HG03342 (cell line): ENCODE measurements around the gene CPXCR1.
"Not testable (repeated sequence)": the region's sequence is repeated elsewhere in the genome, so short reads cannot be mapped to it uniquely, and the experiment has no call there.

Experiments
- ATAC-seq: cut with Tn5 transposase; IDR thresholded peaks from one replicate; pipeline ENCODE4 v1.9.1; 2021; ENCODE audit warnings: mild to moderate bottlenecking, moderate library complexity; ENCODE audit not compliant: unreplicated experiment

CPXCR1 gene

DNA sequence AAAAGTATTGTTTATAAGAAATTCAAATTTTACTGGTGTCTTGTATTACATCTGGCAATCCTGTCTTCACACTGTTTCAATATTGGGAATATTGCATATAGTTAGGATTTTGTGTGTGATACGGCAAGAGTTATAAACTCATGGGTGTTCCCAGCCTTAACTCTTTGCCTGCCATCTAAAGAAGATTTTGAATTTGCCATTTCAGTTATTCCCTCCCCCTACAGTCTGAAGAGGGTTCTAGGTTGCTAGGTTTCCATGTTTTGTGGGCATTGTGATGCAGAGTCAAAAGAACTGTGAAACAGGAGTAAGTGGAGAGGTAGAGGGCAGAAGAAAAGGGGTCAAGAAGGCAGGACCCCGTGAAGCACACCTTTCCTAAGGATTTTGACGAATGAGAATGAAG, at the start of gene CPXCR1:
Gene CPXCR1, plus strand, starts transcription at position 301 of the 400 bp plus-strand sequence. CDS start 6,190 bp downstream, outside the sequence.
- ATAC-seq, result no peak

DNA sequence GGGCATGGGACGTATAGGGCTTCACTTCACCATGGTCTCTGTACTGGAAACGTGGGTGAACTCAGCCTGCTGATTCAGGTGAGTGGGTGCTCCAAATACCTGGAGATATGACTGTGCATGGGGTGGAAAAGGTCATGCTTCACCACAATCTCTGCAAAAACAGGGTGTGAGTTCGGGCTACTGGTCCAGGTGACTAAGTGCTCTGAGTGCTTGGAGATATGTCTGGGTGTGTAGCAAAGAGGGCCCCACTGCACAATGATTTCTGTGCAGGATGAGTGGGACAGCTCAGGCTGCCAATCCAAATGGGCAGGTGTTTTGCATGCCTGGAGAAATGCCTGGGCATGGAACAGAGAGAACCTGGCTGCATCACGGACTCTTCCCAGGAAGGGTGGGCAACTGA, 11.2 kb upstream of the CPXCR1 start:
- no peak for ATAC-seq

DNA sequence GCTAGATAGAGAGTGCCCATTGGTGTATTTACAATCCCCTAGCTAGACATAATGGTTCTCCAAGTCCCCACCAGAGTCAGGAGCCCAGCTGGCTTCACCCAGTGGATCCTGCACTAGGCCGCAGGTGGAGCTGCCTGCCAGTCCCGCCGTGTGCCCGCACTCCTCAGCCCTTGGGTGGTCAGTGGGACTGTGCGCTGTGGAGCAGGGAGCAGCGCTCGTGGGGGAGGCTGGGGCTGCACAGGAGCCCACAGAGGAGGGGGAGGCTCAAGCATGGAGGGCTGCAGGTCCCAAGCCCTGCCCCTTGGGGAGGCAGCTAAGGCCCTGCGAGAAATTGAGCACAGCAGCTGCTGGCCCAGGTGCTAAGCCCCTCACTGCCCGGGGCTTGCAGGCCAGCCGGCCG, 810 bp upstream of the CPXCR1 start:
- ATAC-seq, result not testable (repeated sequence)

DNA sequence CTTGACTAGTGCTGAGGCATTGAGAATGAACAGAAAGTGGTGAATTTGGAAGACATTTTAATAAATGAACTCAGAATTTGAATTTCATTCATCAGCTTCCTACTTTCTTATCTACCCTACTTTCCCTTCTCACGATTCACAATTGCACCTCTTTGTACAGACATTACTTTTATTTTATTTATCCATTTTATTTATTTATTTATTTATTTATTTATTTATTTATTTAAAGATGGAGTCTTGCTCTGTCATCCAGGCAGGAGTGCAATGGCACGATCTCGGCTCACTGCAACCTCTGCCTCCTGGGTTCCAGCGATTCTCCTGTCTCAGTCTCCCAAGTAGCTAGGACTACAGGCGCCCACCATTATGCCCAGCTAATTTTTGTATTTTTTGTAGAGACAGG, 5.3 kb downstream of the CPXCR1 start:
- ATAC-seq, result not testable (repeated sequence)

DNA sequence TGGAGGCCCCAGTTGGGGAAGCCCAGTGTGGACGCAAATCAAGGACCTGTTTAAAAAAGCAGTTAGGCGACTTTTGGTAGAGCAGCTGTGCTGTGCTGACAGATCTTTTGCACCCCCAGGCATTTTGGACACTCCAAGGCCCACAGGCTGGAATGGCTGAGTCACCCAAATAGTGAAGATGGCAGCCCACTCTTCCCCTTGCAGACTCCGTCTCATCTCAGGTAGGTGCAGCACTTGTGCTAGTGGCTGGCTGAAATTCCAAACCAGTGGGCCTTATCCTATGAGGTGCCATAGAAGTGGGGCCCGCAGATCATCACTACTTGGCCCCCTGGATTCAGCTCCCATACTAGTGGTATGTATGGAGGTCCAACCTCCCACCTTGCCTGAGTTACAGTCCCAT, 42.8 kb downstream of the CPXCR1 start:
- no peak for ATAC-seq
